Endothelial cell of umbilical vein (primary cell): Measurements from ENCODE around the gene BCL10. TPM values are rescaled to one million over a fixed set of nuclear protein-coding genes. Genes with fewer than 3 reads are reported as not detected.

Experiments
- BruUV-seq: library from RNA; stranded (reverse); fragments of 400-500 nt; replicated peaks from 2 replicates; lab custom pipeline; 2021; lab: Mats Ljungman, UMichigan
- CTCF ChIA-PET: fragments of 300-600, 350-600 bp; sonication (Branson Sonifier 250); formaldehyde crosslinking; loops from one replicate; lab custom pipeline; 2021; ENCODE audit warnings: antibody characterized with exemption, inconsistent platforms; lab: Charles Lee
- POLR2A ChIA-PET: fragments of 300-600, 350-600 bp; sonication (Branson Sonifier 250); formaldehyde crosslinking; loops from one replicate; lab custom pipeline; 2021; ENCODE audit warnings: antibody characterized with exemption, inconsistent platforms; lab: Charles Lee
- DNase-seq: peaks from one replicate; pipeline ENCODE4 v3.0.0-alpha.2; 2011; ENCODE audit warnings: low read depth, low spot score
- FAIRE-seq: peaks from 2 replicates; lab custom pipeline; 2011; peaks lifted over from hg19 to GRCh38; lab: Jason Lieb, UNC
- H2AFZ ChIP-seq: 2 replicates; pipeline ENCODE4 v1.6.0; 2012; ENCODE audit warnings: low read depth, low read length, control low read depth, inconsistent platforms
- H3K27ac ChIP-seq: 2 replicates; pipeline ENCODE4 v1.5.1; 2011; ENCODE audit warnings: low read depth, mild to moderate bottlenecking, control low read depth, low read length, moderate library complexity; ENCODE audit not compliant: insufficient read depth
- H3K27me3 ChIP-seq, 2 experiments: 2 replicates each; pipeline versions ENCODE4 v1.6.0 to v1.6.1; 2011; ENCODE audit warnings: low read length in 2 of 2, mixed read lengths in 1 of 2; ENCODE audit not compliant: control insufficient read depth in 2 of 2, insufficient read depth in 2 of 2
- H3K36me3 ChIP-seq, 2 experiments: 2 replicates in 1 of 2; 3 replicates in 1 of 2; pipeline ENCODE4 v1.5.1; 2011; ENCODE audit warnings: low read length in 2 of 2, mild to moderate bottlenecking in 1 of 2, moderate library complexity in 1 of 2; ENCODE audit not compliant: control insufficient read depth in 2 of 2, insufficient read depth in 2 of 2; ENCODE audit errors: extremely low read depth in 1 of 2
- H3K4me1 ChIP-seq: 3 replicates; pipeline ENCODE4 v1.5.1; 2011; ENCODE audit warnings: mild to moderate bottlenecking, low read length; ENCODE audit not compliant: control insufficient read depth, insufficient read depth; ENCODE audit errors: extremely low read depth
- H3K4me2 ChIP-seq: 2 replicates; pipeline ENCODE4 v1.6.1; 2011; ENCODE audit warnings: low read length, control low read depth, mixed read lengths; ENCODE audit not compliant: insufficient read depth
- H3K4me3 ChIP-seq, 3 experiments: fragments of 200-600 bp in 1 of 3; sonication (generic), shearing (Covaris generic) in 1 of 3; replicated peaks in 1 of 3; 2 replicates each; pipeline ENCODE4 v1.5.1; 2011 to 2016; ENCODE audit warnings: control low read depth in 3 of 3, low read length in 3 of 3, mild to moderate bottlenecking in 2 of 3, inconsistent platforms in 1 of 3, low read depth in 1 of 3, moderate library complexity in 1 of 3; ENCODE audit not compliant: insufficient read depth in 1 of 3
- H3K79me2 ChIP-seq: 2 replicates; pipeline ENCODE4 v1.6.0; 2012; ENCODE audit warnings: low read length, inconsistent platforms; ENCODE audit not compliant: control insufficient read depth, insufficient read depth
- H3K9ac ChIP-seq: replicated peaks from 2 replicates; pipeline ENCODE3; 2011; ENCODE audit warnings: low read length, control low read depth; ENCODE audit not compliant: insufficient read depth; ENCODE audit errors: extremely low read depth
- H3K9me1 ChIP-seq: replicated peaks from 3 replicates; pipeline ENCODE4 v1.6.0; 2011; ENCODE audit warnings: mild to moderate bottlenecking, low read length; ENCODE audit not compliant: control insufficient read depth, insufficient read depth; ENCODE audit errors: extremely low read depth
- H3K9me3 ChIP-seq: replicated peaks from 2 replicates; pipeline ENCODE4 v1.5.1; 2012; ENCODE audit warnings: low read length, inconsistent platforms; ENCODE audit not compliant: control insufficient read depth, insufficient read depth
- H4K20me1 ChIP-seq: replicated peaks from 2 replicates; pipeline ENCODE3; 2011; ENCODE audit warnings: mild to moderate bottlenecking, low read length; ENCODE audit not compliant: control insufficient read depth, insufficient read depth; ENCODE audit errors: extremely low read depth
- CTCF ChIP-seq, 2 donors: IDR thresholded peaks; 1 replicate in 1 of 2; 2 replicates in 1 of 2; pipeline ENCODE4 v1.5.1; 2011; ENCODE audit warnings: low read length in 2 of 2, mild to moderate bottlenecking in 2 of 2, moderate library complexity in 2 of 2, control low read depth in 1 of 2, inconsistent platforms in 1 of 2, low read depth in 1 of 2; ENCODE audit not compliant: insufficient read depth in 1 of 2; ENCODE audit errors: extremely low read depth in 1 of 2
- EZH2 ChIP-seq: IDR thresholded peaks from 2 replicates; pipeline ENCODE4 v1.6.1; 2012; ENCODE audit warnings: borderline replicate concordance, low read depth, mild to moderate bottlenecking, moderate library complexity, low read length, inconsistent platforms; ENCODE audit not compliant: severe bottlenecking
- FOS ChIP-seq: IDR thresholded peaks from 2 replicates; pipeline ENCODE4 v1.6.1; 2011; ENCODE audit warnings: mild to moderate bottlenecking, low read length, moderate library complexity, borderline replicate concordance; ENCODE audit not compliant: insufficient read depth
- GATA2 ChIP-seq: IDR thresholded peaks from 2 replicates; pipeline ENCODE4 v1.7.0; 2011; ENCODE audit warnings: low read depth, mild to moderate bottlenecking, moderate library complexity, mixed read lengths, low read length; ENCODE audit not compliant: insufficient read length, insufficient read depth
- JUN ChIP-seq: IDR thresholded peaks from 2 replicates; pipeline ENCODE4 v1.6.1; 2011; ENCODE audit warnings: borderline replicate concordance, low read depth; ENCODE audit not compliant: insufficient read length, insufficient read depth
- MAX ChIP-seq: IDR thresholded peaks from 2 replicates; pipeline ENCODE4 v1.6.1; 2011; ENCODE audit not compliant: insufficient read depth, insufficient read length
- MYC ChIP-seq: IDR thresholded peaks from one replicate; pipeline ENCODE4 v1.6.1; 2011; ENCODE audit warnings: mild to moderate bottlenecking, low read depth, low read length
- POLR2A ChIP-seq: IDR thresholded peaks from 2 replicates; pipeline ENCODE4 v1.6.1; 2012; ENCODE audit warnings: low read depth, mild to moderate bottlenecking, control low read depth, low read length
- POLR2AphosphoS5 ChIP-seq: IDR thresholded peaks from 2 replicates; pipeline ENCODE4 v1.6.1; 2012; ENCODE audit warnings: low read depth, mild to moderate bottlenecking, control low read depth, low read length, moderate library complexity; ENCODE audit not compliant: insufficient read depth
- dilution Hi-C: fragments of 300-500 bp; cut with MboI; formaldehyde crosslinking; loops from one replicate; pipeline ENCODE4 v1.15.0; 2019; ENCODE audit warnings: low sequenced_read_pairs; ENCODE audit not compliant: extremely low pct_ligation_motif_present
- intact Hi-C: fragments of 100-400 bp; cut with micrococcal nuclease; formaldehyde crosslinking; loops from one replicate; pipeline ENCODE4 v1.10.0; 2022
- polyA plus RNA-seq, 4 experiments: library from polyadenylated mRNA; depleted of rRNA in 3 of 4; stranded (reverse) in 3 of 4; unstranded in 1 of 4; fragments of >200 nt; gene quantifications; 2 replicates each; pipeline versions ENCODE4 v1.2.1 to v1.2.3, GENCODE V29; 2011 to 2012; ENCODE audit warnings: missing spikeins in 1 of 4
- total RNA-seq: library from RNA; stranded (reverse); gene quantifications from 2 replicates; pipeline ENCODE4 v1.2.3, GENCODE V29; 2021

BCL10 gene
- total and polyA plus RNA-seq, 2 donors (not counting 3 experiments of a cell fraction or from before 2014, with no cell fraction given): 16.1 to 78.6 TPM

- peaks cover 82% of the 10 kb centered on the region for H3K4me1 ChIP-seq
- no peaks in the 10 kb centered on the region for H3K9me3 ChIP-seq
- dilution Hi-C loops: no loop called here
- ChIA-PET CTCF (no interaction called here), POLR2A (no interaction called here)
- intact Hi-C loops: loop anchor here (5.0 kb wide), 1 partner anchor 754 kb away; the partner anchor contains the start of gene CTBS
- no peak for DNase-seq
- H3K4me3 ChIP-seq: no peak overlapping the region
- BruUV-seq: no TSS peak
- no peaks in the 10 kb centered on the region for H4K20me1 ChIP-seq
- no peak overlapping the region for H3K4me2 ChIP-seq
- no peak overlapping the region for H2AFZ ChIP-seq
- no peak for TF ChIP-seq GATA2
- TF ChIP-seq POLR2AphosphoS5: no peak
- TF ChIP-seq POLR2A: no peak
- no peak for TF ChIP-seq CTCF (IDR thresholded peaks at IDR 0.05; ENCODE audit: extremely low read depth in 1 of 2, insufficient read depth in 1 of 2, low read depth in 1 of 2, low read length in 2 of 2)
- TF ChIP-seq JUN: no peak
- no peak for TF ChIP-seq EZH2
- TF ChIP-seq MYC: no peak
- no peak for TF ChIP-seq FOS
- no peak for TF ChIP-seq MAX
- FAIRE-seq: no peak
- no peaks in the 10 kb centered on the region for H3K27me3 ChIP-seq
- no peak overlapping the region for H3K9ac ChIP-seq
- H3K9me1 ChIP-seq: no peaks in the 10 kb centered on the region
- peaks cover 29% of the 10 kb centered on the region for H3K79me2 ChIP-seq
- no peaks in the 10 kb centered on the region for H3K36me3 ChIP-seq
- peak overlapping the region; percentile 22 for H3K27ac ChIP-seq
Measured at GRCh38 chr1:85325920-85326319, 49.5 kb upstream of the BCL10 start.
